Stimulated activated naive CD8-positive, alpha-beta T cell treated with anti-CD3 and anti-CD28 coated beads, Interleukin-15, Interleukin-2, amounts not matched to agents 100 ng/mL and 50 ng/mL, for 24 hours (primary cell): ENCODE measurements around the gene GAREM1.
"Not testable (repeated sequence)": the region's sequence is repeated elsewhere in the genome, so short reads cannot be mapped to it uniquely, and the experiment has no call there.

Experiments
- H3K27ac Mint-ChIP-seq: one replicate; pipeline ENCODE4 v1.8.0; 2021; ENCODE audit warnings: mild to moderate bottlenecking, mixed read lengths
- H3K27me3 Mint-ChIP-seq: one replicate; pipeline ENCODE4 v1.8.0; 2021; ENCODE audit warnings: mixed read lengths
- H3K36me3 Mint-ChIP-seq: one replicate; pipeline ENCODE4 v1.8.0; 2021; ENCODE audit warnings: low read depth, mixed read lengths
- H3K4me1 Mint-ChIP-seq: one replicate; pipeline ENCODE4 v1.8.0; 2021; ENCODE audit warnings: low read depth, mixed read lengths
- H3K4me3 Mint-ChIP-seq: one replicate; pipeline ENCODE4 v1.8.0; 2021; ENCODE audit warnings: mild to moderate bottlenecking, mixed read lengths
- H3K9me3 Mint-ChIP-seq: one replicate; pipeline ENCODE4 v1.8.0; 2021; ENCODE audit warnings: mixed read lengths

Gene GAREM1

DNA sequence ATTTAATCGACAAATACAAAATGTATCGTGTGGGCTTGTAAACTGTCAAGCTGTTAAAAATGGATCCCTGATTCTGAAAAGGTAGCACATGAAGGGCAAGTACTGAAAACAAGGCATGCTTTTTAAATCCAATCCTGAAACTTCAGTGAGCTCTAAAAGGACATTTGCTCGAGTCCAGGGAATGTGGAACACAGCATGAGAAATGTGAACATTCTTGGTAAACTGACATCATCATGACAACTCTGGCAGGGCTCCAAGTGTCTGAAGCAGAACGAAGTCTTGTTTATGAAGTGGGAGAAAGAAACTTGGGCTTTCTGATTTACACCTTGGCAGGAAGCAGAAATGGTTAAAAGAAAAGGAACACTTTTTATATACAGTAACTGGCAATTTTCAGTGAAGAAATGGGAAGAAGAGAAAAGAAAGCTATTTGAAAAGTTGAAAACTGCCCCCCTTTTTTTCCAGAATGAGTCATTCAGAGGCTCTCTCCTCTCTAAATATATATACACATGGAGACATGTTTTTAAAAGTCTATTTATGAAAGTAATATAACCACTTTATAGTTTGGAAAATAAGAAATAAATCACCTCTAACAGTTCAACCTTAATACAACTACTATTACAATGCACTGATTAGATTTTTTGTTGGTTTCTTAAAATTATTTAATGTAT, 120.8 kb downstream of the GAREM1 start:
- Mint-ChIP-seq H3K36me3 (no peaks in the 10 kb centered on the region), H3K27ac (no peak overlapping the region), H3K9me3 (no peaks in the 10 kb centered on the region), H3K4me1 (no peaks in the 10 kb centered on the region), H3K4me3 (no peak overlapping the region), H3K27me3 (peaks cover 4% of the 10 kb centered on the region)

DNA sequence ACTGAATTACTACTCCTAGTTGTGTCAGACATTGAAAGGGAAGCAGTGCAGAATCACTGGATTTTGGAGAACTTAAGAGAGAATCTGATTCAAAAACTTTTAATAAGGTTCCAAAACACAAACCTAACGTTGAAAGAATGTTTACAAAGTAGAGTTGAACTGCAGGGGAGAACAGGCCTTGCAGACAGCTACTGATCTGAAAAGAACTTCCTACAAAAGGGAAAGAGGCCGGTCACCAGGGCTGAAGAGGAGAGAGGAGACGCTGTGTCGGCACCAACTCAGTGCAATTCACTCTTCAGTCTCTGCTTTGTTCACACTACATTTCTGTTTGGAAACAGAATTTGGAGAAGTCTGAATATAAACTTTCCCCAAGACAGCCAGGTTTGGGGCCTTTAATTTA, 124.0 kb downstream of the GAREM1 start:
- Mint-ChIP-seq H3K27me3 (peaks cover 4% of the 10 kb centered on the region), H3K36me3 (no peaks in the 10 kb centered on the region), H3K4me3 (no peak overlapping the region), H3K4me1 (no peaks in the 10 kb centered on the region), H3K27ac (no peak overlapping the region), H3K9me3 (no peaks in the 10 kb centered on the region)

DNA sequence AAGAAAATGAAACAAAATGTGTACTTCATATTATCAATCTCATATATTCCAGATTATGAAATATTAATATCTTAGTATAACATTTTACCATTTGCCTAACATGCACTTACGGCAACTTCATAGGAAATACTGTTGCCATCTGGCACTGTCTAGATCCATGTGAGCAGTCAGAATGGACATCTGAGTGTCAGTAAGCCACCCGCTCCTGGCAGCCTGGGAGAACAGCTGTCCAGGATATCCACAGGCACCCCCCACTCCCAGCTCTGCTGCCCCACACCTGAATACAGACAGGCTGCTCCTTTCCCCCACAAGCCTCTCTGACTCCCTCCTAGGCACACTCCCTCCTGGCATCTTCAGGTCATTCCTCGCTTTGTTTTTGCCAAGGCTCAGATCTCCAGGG, 127.0 kb downstream of the GAREM1 start:
- H3K27me3 Mint-ChIP-seq, result no peaks in the 10 kb centered on the region
- H3K9me3 Mint-ChIP-seq, result no peaks in the 10 kb centered on the region
- H3K4me3 Mint-ChIP-seq, result no peak overlapping the region
- H3K27ac Mint-ChIP-seq, result no peak overlapping the region
- H3K4me1 Mint-ChIP-seq, result no peaks in the 10 kb centered on the region
- no peaks in the 10 kb centered on the region for H3K36me3 Mint-ChIP-seq

DNA sequence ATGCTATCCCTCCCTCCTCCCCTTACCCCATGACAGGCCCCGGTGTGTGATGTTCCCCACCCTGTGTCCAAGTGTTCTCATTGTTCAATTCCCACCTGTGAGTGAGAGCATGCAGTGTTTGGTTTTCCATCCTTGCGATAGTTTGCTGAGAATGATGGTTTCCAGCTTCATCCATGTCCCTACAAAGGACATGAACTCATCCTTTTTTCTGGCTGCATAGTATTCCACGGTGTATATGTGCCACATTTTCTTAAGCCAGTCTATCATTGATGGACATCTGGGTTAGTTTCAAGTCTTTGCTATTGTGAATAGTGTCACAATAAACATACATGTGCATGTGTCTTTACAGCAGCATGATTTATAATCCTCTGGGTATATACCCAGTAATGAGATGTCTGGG, 129.6 kb downstream of the GAREM1 start:
- H3K27me3 Mint-ChIP-seq, H3K9me3 Mint-ChIP-seq, H3K36me3 Mint-ChIP-seq, H3K4me1 Mint-ChIP-seq, H3K27ac Mint-ChIP-seq, H3K4me3 Mint-ChIP-seq: not testable (repeated sequence)

DNA sequence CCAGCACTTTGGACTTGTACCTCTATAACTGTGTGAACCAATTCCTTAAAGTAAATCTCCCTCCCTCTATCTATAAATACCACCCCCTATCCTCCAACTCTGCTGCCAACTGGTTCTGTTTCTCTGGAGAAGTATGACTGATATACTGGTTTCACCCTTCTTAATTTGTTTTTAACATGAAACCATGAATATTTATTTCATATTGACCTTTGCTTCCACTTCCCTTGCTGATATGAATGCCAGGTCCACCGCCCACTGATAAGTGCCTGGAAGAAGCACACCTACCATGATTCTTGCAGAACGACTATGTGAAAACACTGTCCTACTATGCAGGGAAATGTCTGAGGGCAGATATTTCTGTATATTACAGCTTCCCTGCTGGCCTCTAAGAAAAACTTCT, 131.6 kb downstream of the GAREM1 start:
- no peaks in the 10 kb centered on the region for H3K9me3 Mint-ChIP-seq

DNA sequence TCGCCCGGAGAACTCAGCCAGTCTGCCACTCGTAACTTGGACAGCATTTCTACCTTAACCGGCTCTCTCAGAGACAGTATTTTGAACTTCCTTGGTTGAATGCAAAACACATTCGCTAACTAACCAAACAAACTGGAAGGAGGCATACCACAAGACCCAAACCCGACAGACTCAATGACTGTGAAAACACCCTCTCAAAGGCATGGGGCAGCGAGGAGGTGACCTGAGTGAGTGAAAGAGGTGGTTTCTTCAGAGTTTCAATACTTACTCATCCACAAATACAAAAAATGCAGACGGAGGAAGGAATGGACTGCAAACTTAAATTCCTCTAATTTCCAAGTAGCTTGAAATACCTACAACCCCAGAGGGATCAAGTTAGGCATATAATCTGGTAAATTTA, 132.9 kb downstream of the GAREM1 start:
- H3K27ac Mint-ChIP-seq, result no peak overlapping the region
- H3K27me3 Mint-ChIP-seq, result no peaks in the 10 kb centered on the region
- no peaks in the 10 kb centered on the region for H3K36me3 Mint-ChIP-seq
- no peaks in the 10 kb centered on the region for H3K4me1 Mint-ChIP-seq
- no peak overlapping the region for H3K4me3 Mint-ChIP-seq
- H3K9me3 Mint-ChIP-seq, result no peaks in the 10 kb centered on the region

More for the DNA sequence above, 131.6 kb downstream of the GAREM1 start:
- H3K27me3 Mint-ChIP-seq, result no peaks in the 10 kb centered on the region
- H3K4me3 Mint-ChIP-seq, result no peak overlapping the region
- H3K4me1 Mint-ChIP-seq, result no peaks in the 10 kb centered on the region
- H3K27ac Mint-ChIP-seq, result no peak overlapping the region
- no peaks in the 10 kb centered on the region for H3K36me3 Mint-ChIP-seq

DNA sequence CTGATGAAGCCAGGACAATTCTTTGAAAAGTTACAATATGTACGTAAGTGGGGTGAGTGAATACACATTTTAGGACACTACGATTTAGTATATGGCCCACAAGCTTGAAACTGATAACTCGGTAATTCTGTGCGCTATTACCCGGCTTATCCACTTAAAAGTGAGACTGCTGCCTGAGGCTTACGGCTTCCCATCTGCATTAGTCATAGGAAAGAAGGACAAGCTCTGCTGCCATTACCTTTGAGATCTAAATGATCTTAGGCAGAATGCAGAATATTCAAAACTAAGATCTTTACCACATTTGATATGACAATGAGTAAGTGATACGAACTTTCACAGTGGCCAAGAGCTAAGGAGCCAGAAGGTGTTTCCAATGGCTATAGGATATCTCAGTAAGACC, 133.3 kb downstream of the GAREM1 start:
- no peaks in the 10 kb centered on the region for H3K36me3 Mint-ChIP-seq
- H3K4me1 Mint-ChIP-seq, result no peaks in the 10 kb centered on the region
- no peak overlapping the region for H3K27ac Mint-ChIP-seq
- no peaks in the 10 kb centered on the region for H3K9me3 Mint-ChIP-seq
- H3K4me3 Mint-ChIP-seq, result no peak overlapping the region
- no peaks in the 10 kb centered on the region for H3K27me3 Mint-ChIP-seq

DNA sequence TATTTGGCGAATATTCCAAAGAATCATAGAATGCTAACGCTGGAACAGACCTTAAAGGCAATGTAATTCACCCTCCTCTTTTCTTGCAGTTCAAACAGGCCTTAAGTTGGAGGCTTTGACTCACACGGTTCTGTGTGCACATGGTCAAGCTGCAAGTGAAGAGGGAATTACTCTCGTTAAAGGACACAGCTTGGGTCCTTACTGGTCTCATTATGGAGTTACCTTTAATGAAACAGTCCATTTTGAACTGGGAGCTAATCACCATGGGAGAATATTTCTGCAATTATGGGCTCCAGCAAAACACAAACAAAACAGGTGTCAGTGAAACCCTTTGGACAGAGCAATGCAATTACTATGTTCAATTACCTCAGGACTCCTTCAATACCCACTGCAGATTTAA, 135.5 kb downstream of the GAREM1 start:
- Mint-ChIP-seq H3K4me3 (no peak overlapping the region), H3K36me3 (no peaks in the 10 kb centered on the region), H3K4me1 (no peaks in the 10 kb centered on the region), H3K27ac (no peak overlapping the region), H3K27me3 (peaks cover 9% of the 10 kb centered on the region), H3K9me3 (no peaks in the 10 kb centered on the region)

DNA sequence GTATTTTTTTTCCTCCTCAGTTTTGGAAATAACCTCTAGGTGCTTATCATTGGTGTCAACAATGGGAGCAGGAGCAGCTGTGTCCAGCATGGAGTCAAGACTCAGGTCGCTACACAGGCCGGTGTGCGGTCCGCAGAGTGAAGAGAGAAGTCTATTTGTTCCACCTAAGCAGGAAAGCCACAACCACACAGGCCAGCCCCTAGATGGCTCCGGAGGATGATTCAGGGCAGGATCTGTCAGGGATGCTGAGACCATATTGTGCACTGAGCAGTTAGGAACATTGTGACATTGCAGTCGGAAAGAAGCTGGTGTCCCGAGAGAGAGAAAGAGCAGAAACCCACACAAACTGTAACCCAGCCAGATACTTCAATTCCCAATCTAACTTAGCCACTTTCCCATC, 136.9 kb downstream of the GAREM1 start:
- Mint-ChIP-seq H3K27me3 (peaks cover 14% of the 10 kb centered on the region), H3K4me1 (no peaks in the 10 kb centered on the region), H3K36me3 (no peaks in the 10 kb centered on the region)

DNA sequence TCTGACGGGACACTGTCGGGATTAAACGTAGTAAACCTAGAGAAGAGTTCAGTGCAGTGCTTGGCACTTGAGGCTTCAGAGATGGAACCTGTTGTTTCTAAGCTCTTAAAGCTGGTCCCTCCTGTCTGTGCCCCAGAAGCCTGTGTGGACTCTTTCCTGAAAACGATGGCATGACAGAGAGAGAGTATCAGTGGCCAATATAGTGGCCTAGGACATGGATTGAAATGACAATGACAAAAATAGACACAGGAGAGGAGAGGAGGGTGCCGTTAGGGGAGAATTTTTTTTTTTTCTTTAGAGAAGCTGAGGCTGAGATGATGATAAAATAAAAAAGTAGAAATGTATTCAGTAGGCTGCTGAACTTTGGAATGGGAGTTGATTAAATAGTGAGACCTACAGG, 138.0 kb downstream of the GAREM1 start:
- Mint-ChIP-seq H3K4me3 (no peak overlapping the region), H3K4me1 (no peaks in the 10 kb centered on the region), H3K27ac (no peak overlapping the region), H3K9me3 (no peaks in the 10 kb centered on the region), H3K27me3 (peaks cover 14% of the 10 kb centered on the region), H3K36me3 (no peaks in the 10 kb centered on the region)

More for the DNA sequence above, 136.9 kb downstream of the GAREM1 start:
- H3K4me3 Mint-ChIP-seq, result no peak overlapping the region
- H3K27ac Mint-ChIP-seq, result no peak overlapping the region
- H3K9me3 Mint-ChIP-seq, result no peaks in the 10 kb centered on the region

DNA sequence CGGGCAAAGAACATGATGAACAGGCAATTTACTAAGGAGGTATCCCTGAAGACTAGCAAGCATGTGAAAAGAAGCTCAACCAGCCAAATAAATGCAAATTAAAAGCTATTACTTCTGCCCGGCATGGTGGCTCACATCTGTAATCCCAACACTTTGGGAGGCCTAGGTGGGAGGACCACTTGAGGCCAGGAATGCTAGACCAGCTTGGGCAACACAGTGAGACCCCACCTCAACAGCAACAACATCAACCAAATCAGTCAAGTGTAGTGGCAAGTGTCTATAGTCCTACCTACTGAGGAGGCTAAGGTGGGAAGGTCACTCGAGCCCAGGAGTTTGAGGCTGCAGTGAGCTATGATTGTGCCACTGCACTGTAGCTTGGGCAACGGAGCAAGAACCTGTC, 141.7 kb downstream of the GAREM1 start:
- no peaks in the 10 kb centered on the region for H3K36me3 Mint-ChIP-seq
- no peaks in the 10 kb centered on the region for H3K4me1 Mint-ChIP-seq
- no peak overlapping the region for H3K27ac Mint-ChIP-seq
- H3K4me3 Mint-ChIP-seq, result no peak overlapping the region
- peaks cover 23% of the 10 kb centered on the region for H3K27me3 Mint-ChIP-seq
- no peaks in the 10 kb centered on the region for H3K9me3 Mint-ChIP-seq

DNA sequence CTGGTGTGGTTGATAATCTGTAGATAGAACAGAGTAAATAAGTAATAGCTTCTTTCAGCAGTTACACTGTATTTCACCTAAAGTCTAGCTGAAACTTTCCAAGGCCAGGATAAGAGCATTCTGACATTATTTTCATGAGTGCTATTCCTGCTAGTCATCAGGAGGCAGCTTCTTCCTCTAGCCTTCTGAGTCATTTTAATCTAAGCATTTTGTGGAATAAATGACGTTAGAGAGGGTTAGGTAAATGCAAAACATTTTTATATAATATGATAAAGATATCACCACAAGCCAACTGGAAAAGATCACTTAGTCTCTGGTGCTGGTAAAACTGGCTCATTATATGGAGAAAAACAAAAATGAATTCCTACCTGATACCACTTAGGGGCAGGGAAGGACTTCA, 142.3 kb downstream of the GAREM1 start:
- Mint-ChIP-seq H3K4me1 (no peaks in the 10 kb centered on the region), H3K9me3 (no peaks in the 10 kb centered on the region), H3K27ac (no peak overlapping the region), H3K36me3 (no peaks in the 10 kb centered on the region), H3K27me3 (peaks cover 23% of the 10 kb centered on the region), H3K4me3 (no peak overlapping the region)

DNA sequence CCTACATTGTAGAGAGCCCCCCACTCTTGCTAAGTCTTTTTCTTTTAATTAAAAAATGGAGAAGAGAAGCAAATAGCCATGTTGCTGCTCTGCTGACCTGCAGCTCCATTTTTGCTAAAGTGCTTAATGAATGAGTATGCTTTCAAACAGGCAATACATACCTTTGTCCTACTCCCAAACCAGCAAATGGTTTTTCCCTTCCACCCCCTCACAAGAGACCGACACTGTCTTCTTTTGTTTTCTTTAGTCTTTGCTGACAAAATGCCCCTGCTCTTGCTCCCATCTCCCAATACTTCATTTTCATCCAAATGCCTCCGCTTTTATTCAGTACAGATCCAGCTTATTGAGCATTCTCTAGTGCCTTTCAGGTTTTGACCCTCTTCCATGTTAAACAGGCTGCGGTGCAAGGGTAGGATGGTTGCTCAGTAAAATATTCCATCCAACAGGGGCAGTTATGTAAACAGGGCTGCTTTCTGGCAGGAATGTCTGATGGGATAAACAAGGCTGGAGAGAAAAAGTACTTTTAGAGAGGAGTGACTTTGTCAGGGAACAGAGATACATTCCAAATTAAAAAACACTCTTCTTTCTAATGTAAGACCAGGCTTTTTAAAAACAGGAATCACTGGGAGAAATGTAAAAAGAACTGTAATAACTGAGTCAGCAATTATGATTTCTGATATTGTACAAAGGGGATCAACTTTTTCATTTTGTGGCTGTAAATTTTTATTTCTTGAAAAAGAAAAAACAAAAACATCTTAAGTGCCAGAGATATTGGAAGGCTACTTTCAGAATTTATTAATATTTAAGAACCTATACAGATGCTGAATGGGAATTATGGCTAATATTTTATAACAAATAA, 144.0 kb downstream of the GAREM1 start:
- Mint-ChIP-seq H3K4me3 (no peak overlapping the region), H3K9me3 (no peaks in the 10 kb centered on the region)

DNA sequence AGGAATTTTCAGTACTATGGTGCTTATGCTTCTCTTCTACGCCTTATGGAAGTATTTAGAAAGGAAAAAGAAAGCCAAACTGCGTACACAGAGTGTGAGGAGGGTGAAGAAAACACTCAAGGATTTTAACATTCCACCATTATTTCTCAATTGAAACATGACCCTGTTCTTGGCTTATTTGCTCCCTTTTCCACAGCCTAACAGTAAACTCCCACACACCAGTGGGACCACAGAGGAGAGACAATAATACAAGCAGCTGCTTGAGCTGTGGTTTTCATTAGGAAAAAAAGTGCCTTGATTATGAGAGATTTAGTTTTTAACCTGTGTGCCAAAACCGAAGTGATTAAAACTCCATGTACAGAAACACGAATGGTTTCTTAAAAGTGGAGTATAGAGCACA, 146.5 kb downstream of the GAREM1 start:
- no peak overlapping the region for H3K27ac Mint-ChIP-seq
- no peaks in the 10 kb centered on the region for H3K9me3 Mint-ChIP-seq
- no peak overlapping the region for H3K4me3 Mint-ChIP-seq
- no peaks in the 10 kb centered on the region for H3K36me3 Mint-ChIP-seq
- no peaks in the 10 kb centered on the region for H3K4me1 Mint-ChIP-seq
- peaks cover 9% of the 10 kb centered on the region for H3K27me3 Mint-ChIP-seq

More for the DNA sequence above, 144.0 kb downstream of the GAREM1 start:
- H3K36me3 Mint-ChIP-seq, result no peaks in the 10 kb centered on the region
- H3K4me1 Mint-ChIP-seq, result no peaks in the 10 kb centered on the region
- H3K27me3 Mint-ChIP-seq, result peaks cover 20% of the 10 kb centered on the region
- no peak overlapping the region for H3K27ac Mint-ChIP-seq

DNA sequence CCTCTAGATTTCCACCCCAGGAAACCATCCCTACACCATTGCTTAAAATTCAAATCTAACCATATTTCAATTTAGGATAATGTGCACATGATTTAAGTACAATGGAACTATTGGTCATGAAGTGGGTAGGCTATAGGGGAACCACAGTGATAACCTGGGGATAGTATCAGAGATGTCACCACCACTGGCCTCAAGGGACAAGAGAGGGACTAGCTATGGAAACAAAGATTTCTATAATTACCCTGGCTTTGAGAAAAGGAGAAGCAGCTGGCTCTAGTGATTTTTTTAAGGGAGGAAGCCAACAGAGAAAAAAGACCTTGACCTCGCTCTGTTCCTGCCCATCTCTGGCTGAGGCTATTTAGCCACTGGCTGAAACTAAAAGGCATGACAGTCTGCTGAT, 148.9 kb downstream of the GAREM1 start:
- Mint-ChIP-seq H3K27me3 (peaks cover 9% of the 10 kb centered on the region), H3K4me1 (no peaks in the 10 kb centered on the region), H3K9me3 (no peaks in the 10 kb centered on the region), H3K36me3 (no peaks in the 10 kb centered on the region), H3K4me3 (no peak overlapping the region), H3K27ac (no peak overlapping the region)

DNA sequence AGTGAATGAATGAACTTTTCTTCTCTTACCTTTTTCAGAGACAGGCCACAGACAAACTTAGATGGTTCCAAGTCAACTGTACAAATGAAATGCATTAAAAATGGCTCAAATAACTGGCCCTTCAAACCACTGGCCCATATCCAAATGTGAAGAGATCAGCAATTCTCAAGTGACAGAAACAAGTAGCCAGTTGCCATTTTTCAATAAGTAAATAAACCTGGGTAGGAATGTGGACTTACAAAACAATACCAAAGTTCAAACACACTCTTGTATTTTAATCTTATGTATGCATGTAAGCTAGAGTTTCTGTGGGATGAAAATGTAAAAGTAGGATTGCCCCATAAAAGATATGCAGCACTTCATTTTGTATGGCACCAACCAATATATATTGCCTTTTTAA, 151.6 kb downstream of the GAREM1 start:
- no peaks in the 10 kb centered on the region for H3K36me3 Mint-ChIP-seq
- no peak overlapping the region for H3K4me3 Mint-ChIP-seq
- H3K27me3 Mint-ChIP-seq, result peaks cover 6% of the 10 kb centered on the region
- H3K27ac Mint-ChIP-seq, result no peak overlapping the region
- no peaks in the 10 kb centered on the region for H3K9me3 Mint-ChIP-seq
- no peaks in the 10 kb centered on the region for H3K4me1 Mint-ChIP-seq
